ENCODE data around the gene PPIL1.

PPIL1 gene

GRCh38 chr6:36871686-36872085 is 2.9 kb downstream of the PPIL1 start:
- Histone ChIP-seq H3K4me3 (ENCODE audit: low read depth, low read length) (no peak overlapping the region), H3K9me3 (no peaks in the 10 kb centered on the region), H3K4me1 (peaks cover 2% of the 10 kb centered on the region; the same call in 1 of the 2 replicates), H3K36me3 (peaks cover 47% of the 10 kb centered on the region), H3K27me3 (no peaks in the 10 kb centered on the region)
- DNase-seq = no peak
- no peak for TF ChIP-seq CTCF (IDR thresholded peaks at IDR 0.05; ENCODE audit: low read depth, low read length)

GRCh38 chr6:36867471-36868224 is 7.0 kb downstream of the PPIL1 start:
- no peak for TF ChIP-seq CTCF (IDR thresholded peaks at IDR 0.05; ENCODE audit: low read depth, low read length)
- Histone ChIP-seq H3K27me3 (no peaks in the 10 kb centered on the region), H3K4me1 (no peaks in the 10 kb centered on the region), H3K4me3 (ENCODE audit: low read depth, low read length) (no peak overlapping the region), H3K36me3 (peaks cover 68% of the 10 kb centered on the region), H3K9me3 (no peaks in the 10 kb centered on the region)
- no peak for DNase-seq

GRCh38 chr6:36865835-36866234 is 8.8 kb downstream of the PPIL1 start:
- Histone ChIP-seq H3K9me3 (no peaks in the 10 kb centered on the region), H3K4me1 (no peaks in the 10 kb centered on the region), H3K27me3 (no peaks in the 10 kb centered on the region), H3K4me3 (ENCODE audit: low read depth, low read length) (no peak overlapping the region), H3K36me3 (peaks cover 67% of the 10 kb centered on the region)
- no peak for DNase-seq
- TF ChIP-seq CTCF (IDR thresholded peaks at IDR 0.05; ENCODE audit: low read depth, low read length) = no peak

- peaks cover 57% of the 10 kb centered on the region for H3K36me3 ChIP-seq
Measured at GRCh38 chr6:36863670-36864540, 10.7 kb downstream of the PPIL1 start.

GRCh38 chr6:36862848-36863382 is 11.7 kb downstream of the PPIL1 start:
- no peak for DNase-seq
- peaks cover 54% of the 10 kb centered on the region for H3K36me3 ChIP-seq
- no peaks in the 10 kb centered on the region for H3K27me3 ChIP-seq
- H3K4me3 ChIP-seq (ENCODE audit: low read depth, low read length) = no peak overlapping the region
- no peak for TF ChIP-seq CTCF (IDR thresholded peaks at IDR 0.05; ENCODE audit: low read depth, low read length)
- no peaks in the 10 kb centered on the region for H3K9me3 ChIP-seq
- no peaks in the 10 kb centered on the region for H3K4me1 ChIP-seq

More at GRCh38 chr6:36863670-36864540, 10.7 kb downstream of the PPIL1 start:
- Histone ChIP-seq H3K9me3 (no peaks in the 10 kb centered on the region), H3K4me3 (ENCODE audit: low read depth, low read length) (no peak overlapping the region), H3K4me1 (no peaks in the 10 kb centered on the region), H3K27me3 (no peaks in the 10 kb centered on the region)
- DNase-seq = no peak
- no peak for TF ChIP-seq CTCF (IDR thresholded peaks at IDR 0.05; ENCODE audit: low read depth, low read length)
